Measurements from ENCODE around the gene TREM1.

DNA sequence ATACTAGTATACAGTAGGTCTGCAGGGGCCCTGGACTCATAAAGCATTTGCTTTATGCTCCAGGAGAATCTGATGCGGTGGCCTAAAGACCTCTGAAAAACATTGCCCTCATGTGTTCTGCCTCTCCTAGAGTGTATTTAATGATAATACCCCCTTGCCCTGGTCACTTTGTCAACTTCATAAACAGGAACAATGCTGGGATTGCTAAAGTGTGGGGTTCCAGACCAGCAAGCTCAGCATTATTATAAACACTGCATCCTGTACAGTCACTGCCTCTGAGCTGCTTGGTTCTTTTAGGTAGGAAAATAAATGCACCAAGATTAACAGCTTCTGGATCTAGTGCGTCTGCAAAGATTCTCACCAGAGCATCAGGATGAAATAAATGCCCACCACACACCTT is 12.2 kb downstream of the TREM1 start:
- TF ChIP-seq, protein P1, sequence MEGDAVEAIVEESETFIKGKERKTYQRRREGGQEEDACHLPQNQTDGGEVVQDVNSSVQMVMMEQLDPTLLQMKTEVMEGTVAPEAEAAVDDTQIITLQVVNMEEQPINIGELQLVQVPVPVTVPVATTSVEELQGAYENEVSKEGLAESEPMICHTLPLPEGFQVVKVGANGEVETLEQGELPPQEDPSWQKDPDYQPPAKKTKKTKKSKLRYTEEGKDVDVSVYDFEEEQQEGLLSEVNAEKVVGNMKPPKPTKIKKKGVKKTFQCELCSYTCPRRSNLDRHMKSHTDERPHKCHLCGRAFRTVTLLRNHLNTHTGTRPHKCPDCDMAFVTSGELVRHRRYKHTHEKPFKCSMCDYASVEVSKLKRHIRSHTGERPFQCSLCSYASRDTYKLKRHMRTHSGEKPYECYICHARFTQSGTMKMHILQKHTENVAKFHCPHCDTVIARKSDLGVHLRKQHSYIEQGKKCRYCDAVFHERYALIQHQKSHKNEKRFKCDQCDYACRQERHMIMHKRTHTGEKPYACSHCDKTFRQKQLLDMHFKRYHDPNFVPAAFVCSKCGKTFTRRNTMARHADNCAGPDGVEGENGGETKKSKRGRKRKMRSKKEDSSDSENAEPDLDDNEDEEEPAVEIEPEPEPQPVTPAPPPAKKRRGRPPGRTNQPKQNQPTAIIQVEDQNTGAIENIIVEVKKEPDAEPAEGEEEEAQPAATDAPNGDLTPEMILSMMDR (IDR thresholded peaks at IDR 0.05): no peak
- no peak for TF ChIP-seq EP300 (IDR thresholded peaks at IDR 0.05)
- TF ChIP-seq POLR2A (IDR thresholded peaks at IDR 0.05; ENCODE audit: low read depth): no peak
